ENCODE data around the gene CAMK1G.

The CAMK1G gene

GRCh38 chr1:209565759-209566678, 17.5 kb upstream of the CAMK1G start:
- peak; percentile 68 for DNase-seq (ENCODE audit: low spot score)

GRCh38 chr1:209567698-209568175, 15.8 kb upstream of the CAMK1G start:
- no peak for DNase-seq (ENCODE audit: low spot score)

DNA sequence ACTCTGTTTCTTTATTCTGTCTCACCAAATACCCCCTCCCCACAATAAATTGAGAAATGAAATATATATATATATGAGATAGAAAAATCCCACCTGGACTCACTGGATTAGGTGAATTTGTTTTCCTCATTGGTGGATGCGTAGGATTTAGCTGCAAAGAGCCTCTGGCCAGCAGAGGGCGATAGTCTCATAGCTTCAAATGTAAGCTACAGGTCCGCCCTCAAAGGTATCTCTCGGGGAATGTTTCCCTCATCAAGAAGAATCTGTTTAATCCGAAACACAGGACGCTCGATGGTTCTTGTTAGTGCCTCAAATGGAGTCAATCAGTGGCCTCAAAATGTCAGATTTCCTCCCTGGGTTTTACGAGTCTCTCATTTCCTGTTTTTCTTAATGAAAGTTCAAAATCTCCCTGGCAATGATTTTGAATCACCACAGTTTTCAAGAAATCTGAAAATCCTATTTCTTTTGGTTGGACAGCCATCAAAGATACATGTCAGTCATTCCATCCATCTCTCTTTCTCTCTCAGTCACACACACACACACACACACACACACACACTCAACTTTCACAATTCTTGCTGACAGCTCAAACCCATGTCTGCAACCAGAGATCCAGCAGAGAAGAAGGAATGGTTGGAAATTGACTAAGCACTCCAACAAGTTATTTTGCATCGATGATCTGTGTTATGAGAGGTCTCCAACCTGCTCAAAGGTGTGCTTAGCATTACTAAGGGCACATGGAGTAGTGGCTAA, 13.9 kb upstream of the CAMK1G start:
- DNase-seq (ENCODE audit: low spot score), result peak; percentile 75

DNA sequence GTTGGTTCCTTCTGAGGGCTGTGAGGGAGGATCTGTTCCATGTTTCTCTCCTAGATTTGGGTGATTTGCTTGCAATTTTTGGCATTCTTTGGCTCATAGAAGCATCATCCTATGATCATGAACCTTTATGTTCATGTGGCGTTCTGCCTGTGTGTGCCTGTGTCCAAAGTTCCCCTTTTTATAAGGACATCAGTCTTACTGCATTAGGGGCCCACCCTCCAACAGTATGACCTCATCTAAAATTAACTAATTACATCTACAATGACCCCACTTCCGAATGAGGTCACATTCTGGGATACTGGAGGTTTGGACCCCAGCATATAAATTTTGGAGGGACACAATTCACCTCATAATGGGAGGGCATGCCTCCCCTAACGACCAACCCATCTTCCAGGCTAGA, 12.8 kb upstream of the CAMK1G start:
- no peak for DNase-seq (ENCODE audit: low spot score)

DNA sequence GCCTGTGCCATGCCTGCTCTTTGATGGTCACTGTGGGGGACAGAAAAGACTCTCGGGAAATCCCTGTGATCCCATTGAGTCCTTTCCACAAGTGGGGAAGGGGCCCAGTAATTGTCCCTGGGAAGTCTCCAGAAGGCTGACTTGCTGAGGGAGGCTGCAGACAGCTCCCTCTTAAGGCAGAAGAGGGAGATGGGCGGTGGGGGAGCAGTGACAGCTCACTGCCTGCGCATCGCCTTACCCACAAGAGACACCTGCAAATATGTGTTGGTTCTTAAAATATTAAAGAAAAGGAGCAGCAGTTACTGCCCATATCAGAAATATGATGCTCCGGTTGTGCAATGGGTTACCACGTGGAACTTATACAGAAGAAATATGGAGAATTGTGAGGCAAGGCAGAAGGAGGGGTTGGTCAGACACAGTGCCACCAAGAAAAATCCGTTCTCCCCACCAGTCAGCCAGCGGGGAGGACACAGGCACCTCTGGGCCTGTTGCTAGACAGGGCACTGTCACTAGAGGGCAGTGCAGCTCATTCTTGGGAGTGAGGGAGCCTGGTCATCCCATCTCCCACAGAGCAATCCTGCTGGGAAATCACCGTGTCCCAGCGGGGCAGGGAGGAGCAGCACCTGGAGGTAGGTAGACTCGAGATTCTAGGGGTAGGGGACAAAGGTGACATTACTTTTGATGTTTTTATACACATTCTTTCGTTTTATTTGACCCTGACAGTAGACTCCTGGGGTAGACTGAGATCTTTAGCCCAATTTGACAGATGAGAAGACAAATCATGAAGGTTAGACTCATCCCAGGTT, 6.9 kb upstream of the CAMK1G start:
- peak; percentile 71 for DNase-seq (ENCODE audit: low spot score)

DNA sequence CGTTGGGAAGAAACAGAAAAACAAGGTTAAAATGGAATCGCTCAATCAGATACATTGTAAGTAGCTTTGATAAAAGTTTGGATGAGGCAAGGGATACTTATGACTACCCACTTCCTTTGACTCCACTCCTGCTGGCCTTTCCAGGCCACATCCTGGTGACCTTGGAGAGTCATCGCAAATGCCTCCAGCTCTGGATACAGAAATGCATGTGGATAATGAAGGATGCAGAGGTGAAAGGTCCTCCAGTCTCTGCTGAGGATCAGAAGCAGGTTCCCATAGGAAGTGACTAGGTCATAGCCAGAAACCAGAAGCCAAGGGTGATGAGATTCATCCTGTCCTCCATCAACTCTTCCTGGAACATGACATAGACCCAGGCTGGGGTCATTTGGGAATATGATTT, 6.2 kb upstream of the CAMK1G start:
- DNase-seq (ENCODE audit: low spot score), result no peak

DNA sequence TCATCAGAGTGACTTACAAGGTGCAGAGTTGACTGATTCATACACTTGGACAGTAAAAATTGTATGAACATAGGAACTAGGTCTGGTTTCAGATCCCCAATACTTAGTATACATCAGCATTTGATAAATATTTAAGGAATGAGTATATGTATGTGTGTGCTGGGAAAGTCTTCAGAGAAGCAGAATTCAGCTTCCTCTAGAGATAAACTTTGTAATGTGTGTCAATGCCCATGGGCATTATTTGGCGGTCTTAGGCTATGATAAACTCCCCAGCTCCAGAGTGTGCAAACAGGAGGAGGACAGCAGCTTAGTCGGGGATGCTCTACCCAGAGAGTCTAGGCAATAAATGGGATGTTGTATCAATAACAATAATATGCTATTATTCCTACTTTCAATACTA, 2.9 kb upstream of the CAMK1G start:
- DNase-seq (ENCODE audit: low spot score), result no peak

GRCh38 chr1:209584231-209584672, 738 bp downstream of the CAMK1G start:
- DNase-seq (ENCODE audit: low spot score), result no peak

DNA sequence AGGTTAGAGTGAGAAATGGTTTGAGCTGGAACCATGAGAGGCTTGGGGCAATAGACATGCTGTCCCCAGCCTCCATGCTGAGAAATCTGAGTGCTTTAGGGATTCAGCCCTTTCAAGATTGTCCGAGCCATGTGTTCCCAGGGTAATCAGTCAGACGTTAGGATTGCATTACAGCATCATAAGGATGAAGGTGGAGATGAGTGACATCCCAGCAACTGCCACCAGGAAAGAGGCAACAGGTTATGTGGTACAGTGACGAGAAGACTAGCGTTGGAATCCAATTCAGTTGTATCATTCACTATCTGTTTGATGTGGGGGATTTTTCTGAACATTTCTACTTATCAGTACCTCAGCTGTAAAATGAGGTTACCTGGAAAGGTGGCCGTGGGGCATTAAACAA, 1.7 kb downstream of the CAMK1G start:
- DNase-seq (ENCODE audit: low spot score), result no peak

GRCh38 chr1:209585672-209586071, 2.2 kb downstream of the CAMK1G start:
- DNase-seq (ENCODE audit: low spot score), result no peak

- no peak for DNase-seq (ENCODE audit: low spot score)
Observed at GRCh38 chr1:209586221-209586740, 2.8 kb downstream of the CAMK1G start.

GRCh38 chr1:209587789-209588188, 4.3 kb downstream of the CAMK1G start:
- no peak for DNase-seq (ENCODE audit: low spot score)

DNA sequence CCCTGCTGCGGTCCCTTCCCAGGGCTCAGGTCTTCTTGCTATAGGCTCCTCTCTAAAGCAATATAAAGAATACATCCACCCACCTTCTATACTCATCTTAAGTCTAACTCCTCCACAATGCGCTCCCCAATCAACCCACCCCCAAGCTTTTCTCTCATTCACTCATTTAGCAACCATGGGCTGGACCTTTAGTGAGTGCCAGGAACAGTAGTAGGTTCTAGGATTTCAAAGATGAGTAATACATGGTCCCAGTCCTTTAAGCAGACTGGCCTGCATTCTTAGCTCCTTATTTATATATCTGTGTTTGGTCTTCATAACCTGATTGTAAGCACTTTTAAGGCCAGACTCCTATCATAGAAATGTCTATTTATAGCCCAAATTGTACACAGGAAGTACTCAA, 5.9 kb downstream of the CAMK1G start:
- no peak for DNase-seq (ENCODE audit: low spot score)

GRCh38 chr1:209589863-209590262, 6.3 kb downstream of the CAMK1G start:
- no peak for DNase-seq (ENCODE audit: low spot score)

DNA sequence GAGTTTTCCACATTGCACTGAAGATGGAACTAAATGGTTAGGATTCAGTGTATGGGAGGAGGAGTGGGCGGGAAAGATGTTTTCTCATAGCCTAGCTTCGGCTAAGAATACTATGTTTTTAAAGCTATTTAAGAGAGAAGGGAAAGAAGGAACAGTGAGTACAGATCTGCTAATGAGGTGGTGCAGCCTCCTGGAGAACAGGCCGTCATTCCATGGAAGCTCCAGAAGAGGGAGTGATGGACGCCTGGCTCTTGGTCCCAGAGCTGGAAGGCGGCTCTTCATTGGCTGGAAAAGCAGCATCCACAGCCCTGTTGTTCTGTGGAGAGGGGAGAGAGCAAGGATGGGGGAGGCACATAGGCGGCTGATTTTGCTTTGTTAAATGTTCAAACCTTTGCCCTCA, 6.9 kb downstream of the CAMK1G start:
- DNase-seq (ENCODE audit: low spot score), result no peak

- DNase-seq (ENCODE audit: low spot score), result no peak
Observed at GRCh38 chr1:209593747-209594146, 10.2 kb downstream of the CAMK1G start.

DNA sequence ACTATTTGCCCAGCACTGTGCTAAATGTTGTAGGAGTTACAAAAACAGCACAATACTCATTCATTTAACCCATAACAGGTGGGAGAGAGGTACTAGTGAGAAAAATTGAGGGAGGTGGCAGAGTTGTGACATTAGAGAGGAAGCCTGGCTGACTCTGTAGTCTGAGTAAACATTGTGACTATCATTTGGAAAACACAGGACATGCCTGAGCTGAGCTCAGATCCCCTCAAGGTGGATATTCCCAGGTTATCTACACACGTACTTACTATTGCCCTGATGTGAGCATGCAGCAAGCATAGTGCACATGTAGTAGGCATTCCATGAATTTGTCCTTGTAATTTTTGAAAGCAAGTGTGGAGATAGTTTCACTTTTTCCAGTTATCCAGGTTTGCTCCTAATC, 10.9 kb downstream of the CAMK1G start:
- DNase-seq (ENCODE audit: low spot score), result no peak

GRCh38 chr1:209595028-209595427, 11.5 kb downstream of the CAMK1G start:
- no peak for DNase-seq (ENCODE audit: low spot score)

DNA sequence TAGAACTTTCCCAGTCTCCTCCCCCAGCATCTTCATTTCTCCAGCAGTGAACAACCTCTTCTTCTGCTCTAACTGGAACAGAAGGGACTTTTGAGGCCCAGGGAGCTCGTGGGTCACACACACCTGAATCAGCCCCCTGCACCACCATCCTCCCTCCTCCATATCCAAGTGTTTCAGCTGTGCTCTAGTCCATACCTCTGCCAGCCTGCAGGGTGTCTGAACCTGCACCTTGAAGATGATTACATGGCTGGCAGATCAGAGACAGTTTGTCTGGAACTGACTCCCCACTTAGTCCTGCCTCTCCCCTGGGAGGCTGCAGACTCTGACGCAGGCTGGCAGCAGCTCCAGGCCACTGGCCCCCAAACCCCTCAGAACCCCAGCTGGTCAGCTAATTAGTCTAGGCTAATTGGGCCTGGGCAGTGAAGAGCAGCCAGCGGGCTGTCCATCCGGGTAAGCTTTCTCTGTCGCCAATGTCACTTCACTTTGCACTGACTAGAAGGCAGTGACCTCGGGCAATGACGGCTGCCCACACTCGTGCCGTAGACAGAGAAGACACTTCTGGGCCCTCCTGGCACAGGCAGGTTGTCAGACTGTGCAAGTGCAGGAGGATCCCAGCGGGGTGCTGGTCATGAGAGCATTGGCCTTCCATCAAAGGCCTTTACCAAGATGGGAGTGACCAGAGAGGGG, 12.2 kb downstream of the CAMK1G start:
- no peak for DNase-seq (ENCODE audit: low spot score)

- DNase-seq (ENCODE audit: low spot score), result no peak
Observed at GRCh38 chr1:209597499-209597898, 14.0 kb downstream of the CAMK1G start.

- no peak for DNase-seq (ENCODE audit: low spot score)
Observed at GRCh38 chr1:209598227-209598626, 14.7 kb downstream of the CAMK1G start.
